Upper lobe of right lung (tissue), 1 donor: ENCODE results near the gene FOXP1. TPM values are rescaled to one million over a fixed set of nuclear protein-coding genes. Genes with fewer than 3 reads are reported as not detected.

Experiments used
- ATAC-seq: fragments of 200-7000 bp; cut with Tn5 transposase; one replicate; pipeline ENCODE4 v1.9.1; 2020; ENCODE audit warnings: mild to moderate bottlenecking, moderate library complexity
- DNase-seq: peaks from one replicate; pipeline ENCODE4 v3.0.0-alpha.2; 2020
- H3K27ac ChIP-seq: fragments of 200-600 bp; one replicate; pipeline ENCODE4 v1.8.0; 2022
- H3K27me3 ChIP-seq: fragments of 200-600 bp; one replicate; pipeline ENCODE4 v1.8.0; 2022; ENCODE audit warnings: mild to moderate bottlenecking
- H3K36me3 ChIP-seq: fragments of 200-600 bp; one replicate; pipeline ENCODE4 v1.8.0; 2022
- H3K4me1 ChIP-seq: fragments of 200-600 bp; one replicate; pipeline ENCODE4 v1.8.0; 2022
- H3K4me3 ChIP-seq: fragments of 200-600 bp; one replicate; pipeline ENCODE4 v1.8.0; 2022; ENCODE audit warnings: mild to moderate bottlenecking
- H3K9me3 ChIP-seq: fragments of 200-600 bp; one replicate; pipeline ENCODE4 v1.8.0; 2022
- CTCF ChIP-seq: fragments of 200-600 bp; IDR thresholded peaks from one replicate; pipeline ENCODE4 v1.8.0; 2022; ENCODE audit warnings: antibody characterized with exemption
- intact Hi-C: fragments of 100-400 bp; cut with DNase I; formaldehyde crosslinking; loops from one replicate; pipeline ENCODE4 v1.11.0; 2022
- total RNA-seq: library from RNA; stranded (reverse); fragmentation: NEBNext Ultra II Directional; extraction: Animal tissue kit (Norgen Biotek cat#: 25700); gene quantifications from one replicate; pipeline ENCODE4 v1.2.1, GENCODE V29; 2021
- donor health status: DM: no; HTN: yes; CAD: no; lungs with severe emphysema.

FOXP1 gene
- total RNA-seq, 1 donor from 2014 or later, result 140 TPM

- Histone ChIP-seq H3K4me1 (no peaks in the 10 kb centered on the region), H3K36me3 (no peaks in the 10 kb centered on the region), H3K27me3 (no peaks in the 10 kb centered on the region), H3K27ac (no peak overlapping the region), H3K4me3 (no peak overlapping the region), H3K9me3 (no peaks in the 10 kb centered on the region)
- DNase-seq (no peak), ATAC-seq (no peak)
- TF ChIP-seq CTCF, result no peak
- intact Hi-C loops, result no loop called here
These were observed 392.5 kb downstream of the FOXP1 start for GRCh38 chr3:71191031-71191482.

GRCh38 chr3:71189480-71189879 lies 394.0 kb downstream of the FOXP1 start:
- Histone ChIP-seq H3K36me3 (no peaks in the 10 kb centered on the region), H3K27me3 (no peaks in the 10 kb centered on the region), H3K4me3 (no peak overlapping the region), H3K27ac (no peak overlapping the region), H3K9me3 (no peaks in the 10 kb centered on the region), H3K4me1 (no peaks in the 10 kb centered on the region)
- ATAC-seq (no peak), DNase-seq (no peak)
- intact Hi-C loops, result no loop called here
- TF ChIP-seq CTCF, result no peak

- H3K9me3 ChIP-seq, result no peaks in the 10 kb centered on the region
- intact Hi-C loops, result no loop called here
- ATAC-seq (no peak), DNase-seq (no peak)
- H3K27ac ChIP-seq, result no peak overlapping the region
- H3K36me3 ChIP-seq, result no peaks in the 10 kb centered on the region
- no peak for TF ChIP-seq CTCF
- H3K4me3 ChIP-seq, result no peak overlapping the region
- no peaks in the 10 kb centered on the region for H3K27me3 ChIP-seq
- no peaks in the 10 kb centered on the region for H3K4me1 ChIP-seq
These were observed 395.8 kb downstream of the FOXP1 start for GRCh38 chr3:71187715-71188114.

- H3K36me3 ChIP-seq, result no peaks in the 10 kb centered on the region
- intact Hi-C loops, result no loop called here
- H3K9me3 ChIP-seq, result no peaks in the 10 kb centered on the region
- no peak overlapping the region for H3K27ac ChIP-seq
- DNase-seq (no peak), ATAC-seq (peak; percentile 22)
- H3K4me3 ChIP-seq, result no peak overlapping the region
- no peaks in the 10 kb centered on the region for H3K27me3 ChIP-seq
- no peak for TF ChIP-seq CTCF
- no peaks in the 10 kb centered on the region for H3K4me1 ChIP-seq
These were observed 396.7 kb downstream of the FOXP1 start for GRCh38 chr3:71186801-71187200.

- H3K9me3 ChIP-seq, result no peaks in the 10 kb centered on the region
- TF ChIP-seq CTCF, result no peak
- H3K36me3 ChIP-seq, result no peaks in the 10 kb centered on the region
- DNase-seq (no peak), ATAC-seq (no peak)
- no peak overlapping the region for H3K4me3 ChIP-seq
- no peaks in the 10 kb centered on the region for H3K4me1 ChIP-seq
- intact Hi-C loops, result no loop called here
- H3K27ac ChIP-seq, result no peak overlapping the region
- H3K27me3 ChIP-seq, result no peaks in the 10 kb centered on the region
These were observed 397.6 kb downstream of the FOXP1 start for GRCh38 chr3:71185733-71186455.
